ENCODE data around the gene PEAR1.

- TF ChIP-seq CTCF (IDR thresholded peaks at IDR 0.05) (no peak), POLR2AphosphoS5 (IDR thresholded peaks at IDR 0.05) (no peak)
Measured at GRCh38 chr1:156866249-156866909, 27.1 kb upstream of the PEAR1 start.
